ENCODE data around the gene ASTE1.
"Not testable (repeated sequence)": the region's sequence is repeated elsewhere in the genome, so short reads cannot be mapped to it uniquely, and the experiment has no call there.

The ASTE1 gene

GRCh38 chr3:131026321-131027151 is at the start of gene ASTE1, which contains the start of gene NEK11:
TSS of gene ASTE1 (minus strand) at chr3:131026825. CDS start at chr3:131025306, 1,519 bp downstream.
TSS of gene NEK11 (plus strand) at chr3:131026877. CDS start at chr3:131029709, 2,832 bp downstream.
- peak; percentile 21 for DNase-seq

- DNase-seq, result no peak
Observed at GRCh38 chr3:131075632-131076328, 49.2 kb upstream of the ASTE1 start.

GRCh38 chr3:131072845-131073244 is 46.2 kb upstream of the ASTE1 start:
- DNase-seq, result no peak

GRCh38 chr3:131072099-131072559 is 45.5 kb upstream of the ASTE1 start:
- no peak for DNase-seq

GRCh38 chr3:131067983-131068382 is 41.4 kb upstream of the ASTE1 start:
- no peak for DNase-seq

- no peak for DNase-seq
Observed at GRCh38 chr3:131053043-131053859, 26.6 kb upstream of the ASTE1 start.

GRCh38 chr3:131050001-131050400 is 23.4 kb upstream of the ASTE1 start:
- DNase-seq, result no peak

GRCh38 chr3:131048030-131048429 is 21.4 kb upstream of the ASTE1 start:
- no peak for DNase-seq

GRCh38 chr3:131047582-131047981 is 21.0 kb upstream of the ASTE1 start:
- no peak for DNase-seq

- DNase-seq, result not testable (repeated sequence)
Observed at GRCh38 chr3:131042271-131042985, 15.8 kb upstream of the ASTE1 start.

GRCh38 chr3:131038326-131038725 is 11.7 kb upstream of the ASTE1 start:
- DNase-seq, result no peak

GRCh38 chr3:131036986-131037385 is 10.4 kb upstream of the ASTE1 start:
- no peak for DNase-seq

GRCh38 chr3:131036200-131036816 is 9.7 kb upstream of the ASTE1 start:
- DNase-seq, result no peak

- DNase-seq, result no peak
Observed at GRCh38 chr3:131033480-131034080, 7.0 kb upstream of the ASTE1 start.

- no peak for DNase-seq
Observed at GRCh38 chr3:131031660-131032059, 5.0 kb upstream of the ASTE1 start.

GRCh38 chr3:131028844-131029243 is 2.2 kb upstream of the ASTE1 start:
- no peak for DNase-seq

- DNase-seq, result no peak
Observed at GRCh38 chr3:131025539-131025938, 1.1 kb downstream of the ASTE1 start.

GRCh38 chr3:131020122-131020693 is 6.4 kb downstream of the ASTE1 start:
- DNase-seq, result no peak

- no peak for DNase-seq
Observed at GRCh38 chr3:131018970-131019369, 7.7 kb downstream of the ASTE1 start.

GRCh38 chr3:131009698-131010097 is 16.9 kb downstream of the ASTE1 start:
- no peak for DNase-seq

- no peak for DNase-seq
Observed at GRCh38 chr3:131008326-131008725, 18.3 kb downstream of the ASTE1 start.
